Activated gamma-delta T cell treated with anti-CD3 and anti-CD28 coated beads, Interleukin-2, amount 50 U/mL, for 16 hours (primary cell): Measurements from ENCODE around the gene CTNNBL1.

Experiments used
- DNase-seq: peaks from one replicate; pipeline ENCODE4 v3.0.0-alpha.2; 2020; ENCODE audit warnings: low read depth

CTNNBL1 gene

DNA sequence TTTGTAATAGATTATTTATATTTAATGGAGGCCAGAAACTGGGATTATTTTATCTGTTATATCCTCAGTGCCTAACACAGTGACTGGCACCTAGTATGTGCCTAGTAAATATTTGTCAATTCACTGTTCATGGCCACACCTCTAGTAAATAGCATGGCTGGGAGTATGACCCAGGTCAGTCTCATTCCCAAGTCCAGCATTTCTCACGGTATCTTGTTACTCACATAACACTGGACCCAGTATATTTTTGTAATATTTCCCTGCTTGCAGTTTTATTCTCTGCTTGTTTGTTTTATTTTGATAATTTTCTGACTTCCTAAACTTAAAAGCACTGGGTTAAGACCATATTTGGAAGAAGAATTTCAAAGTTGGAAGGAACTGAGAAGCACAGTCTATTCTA, 47.7 kb downstream of the CTNNBL1 start:
- DNase-seq: no peak

DNA sequence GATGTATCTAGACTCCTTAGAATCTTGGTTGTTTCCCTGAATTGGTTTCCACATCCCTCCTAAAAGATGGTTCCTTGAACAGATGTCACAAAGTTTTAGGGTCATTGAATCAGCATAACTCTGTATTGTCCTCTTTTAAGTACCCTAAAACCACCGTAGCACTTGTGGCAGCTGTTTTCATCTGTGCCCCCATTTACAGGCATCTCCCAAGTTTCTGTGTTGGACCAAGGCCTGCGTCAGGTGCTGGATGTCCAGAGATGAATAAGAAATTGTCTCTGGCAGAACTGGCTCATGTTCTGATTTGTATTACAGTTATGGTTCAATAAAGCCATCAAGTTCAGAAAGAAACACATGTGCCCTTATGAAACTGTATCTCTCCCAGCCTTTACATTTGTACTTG, 48.3 kb downstream of the CTNNBL1 start:
- DNase-seq: no peak

DNA sequence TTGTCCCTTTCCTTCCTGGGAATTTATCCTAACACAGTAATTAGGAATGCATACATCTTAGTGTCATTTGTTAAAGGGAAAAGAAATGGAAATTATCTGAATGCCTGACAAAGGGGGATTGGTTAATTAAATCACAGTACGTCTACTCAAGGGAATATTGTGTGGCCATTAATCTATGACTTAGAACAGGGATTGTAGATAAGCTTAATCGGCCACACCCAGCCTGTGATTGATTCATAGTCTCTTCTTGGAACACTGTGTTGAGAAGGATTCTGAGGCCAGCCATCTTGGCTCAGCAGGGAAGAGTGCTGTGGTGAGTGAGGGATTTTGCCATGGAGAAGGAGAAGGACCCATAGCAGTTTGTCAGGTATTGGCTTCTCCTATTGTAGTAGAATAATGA, 50.5 kb downstream of the CTNNBL1 start:
- no peak for DNase-seq

DNA sequence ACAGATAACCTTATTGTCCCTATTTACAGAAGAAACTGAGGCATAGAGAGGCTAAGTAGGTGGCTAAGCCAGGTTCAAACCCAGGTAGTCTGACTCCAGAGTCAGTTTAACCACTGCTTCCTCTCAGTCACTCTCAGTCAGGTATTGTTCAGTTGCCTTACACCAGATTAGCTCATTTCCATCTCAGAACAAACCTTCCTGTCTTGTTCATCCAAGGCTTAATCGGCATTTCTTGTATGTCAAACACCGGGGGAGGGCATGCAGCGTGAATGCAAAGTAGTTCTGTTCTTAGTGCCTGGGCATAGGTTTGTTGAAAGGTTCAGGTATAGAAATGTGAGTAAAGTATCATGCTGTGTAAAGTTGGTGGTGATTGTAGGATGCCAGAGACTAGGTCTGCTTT, 51.7 kb downstream of the CTNNBL1 start:
- DNase-seq: no peak

DNA sequence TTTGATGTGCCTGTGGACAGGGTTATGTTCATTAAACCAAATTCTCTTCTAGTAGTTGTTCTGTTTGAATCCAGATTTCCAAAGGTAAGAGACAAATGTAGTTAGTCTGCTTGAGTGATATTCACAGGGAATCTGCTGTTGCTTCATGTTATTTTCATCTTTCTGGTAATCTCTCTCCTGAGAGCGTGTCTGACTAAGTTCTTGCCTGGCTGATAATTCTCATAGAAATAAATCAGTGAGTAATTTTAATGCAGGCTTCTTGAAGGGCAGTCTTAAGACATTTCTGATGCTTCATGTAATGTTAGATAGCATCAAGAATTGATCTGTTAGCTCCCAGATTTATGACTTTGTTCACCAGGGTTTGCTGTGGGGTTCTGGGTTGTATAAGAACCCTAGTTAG, 54.2 kb downstream of the CTNNBL1 start:
- no peak for DNase-seq

DNA sequence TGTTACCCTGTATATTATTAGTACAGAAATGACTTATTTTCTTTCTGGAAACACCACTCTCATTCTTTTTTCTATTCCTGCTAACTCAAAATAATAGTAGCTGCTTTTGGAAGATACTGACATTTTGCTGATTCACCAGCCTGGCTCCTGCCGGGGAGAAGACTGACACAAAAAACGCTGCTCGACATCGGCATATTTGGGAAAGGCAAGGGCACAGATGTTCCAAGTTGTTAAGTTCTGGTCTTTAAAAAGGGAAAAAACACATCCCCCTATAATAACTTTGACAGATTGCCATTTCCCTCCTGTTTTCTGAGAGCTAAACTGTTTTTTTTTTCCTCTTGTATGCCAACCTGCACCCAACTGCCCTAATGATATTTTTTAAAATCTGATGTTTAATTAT, 55.4 kb downstream of the CTNNBL1 start:
- DNase-seq: no peak

DNA sequence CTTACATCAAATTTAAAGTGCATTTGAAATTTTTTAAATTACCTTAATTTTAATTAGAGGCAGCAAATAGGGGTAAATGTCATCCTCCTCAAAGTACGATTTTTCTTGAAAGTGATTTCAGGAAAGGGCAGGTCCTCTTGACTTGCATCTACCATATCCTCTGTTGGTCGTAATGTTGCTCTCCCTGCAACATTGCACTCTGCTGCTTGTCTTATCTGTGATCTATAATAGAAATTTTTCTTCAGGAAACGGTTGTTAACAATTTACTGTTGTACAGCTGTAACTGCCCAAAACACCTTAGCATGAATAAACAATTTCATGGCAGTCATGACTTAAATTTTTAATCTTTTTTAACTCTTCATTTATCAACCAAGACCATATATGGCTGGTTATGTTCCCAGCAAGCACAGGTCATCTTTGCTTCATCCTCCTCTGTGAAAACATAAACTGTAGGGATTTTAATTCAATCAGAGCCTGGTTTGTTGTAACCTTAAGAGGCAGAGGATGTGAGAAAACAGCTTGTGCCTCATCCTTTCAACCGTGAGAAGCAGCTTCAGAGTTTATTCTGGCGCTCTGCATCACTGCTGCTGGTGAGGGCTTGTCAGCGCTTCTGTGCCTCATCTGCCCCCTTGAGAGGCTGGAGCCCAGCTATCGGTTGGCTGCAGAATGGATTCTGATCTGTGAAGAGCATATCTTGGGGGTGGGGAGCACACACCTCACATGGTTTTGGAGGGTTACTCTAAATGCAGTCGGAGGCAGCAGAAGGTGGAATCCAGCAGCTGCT, 56.0 kb downstream of the CTNNBL1 start:
- no peak for DNase-seq

DNA sequence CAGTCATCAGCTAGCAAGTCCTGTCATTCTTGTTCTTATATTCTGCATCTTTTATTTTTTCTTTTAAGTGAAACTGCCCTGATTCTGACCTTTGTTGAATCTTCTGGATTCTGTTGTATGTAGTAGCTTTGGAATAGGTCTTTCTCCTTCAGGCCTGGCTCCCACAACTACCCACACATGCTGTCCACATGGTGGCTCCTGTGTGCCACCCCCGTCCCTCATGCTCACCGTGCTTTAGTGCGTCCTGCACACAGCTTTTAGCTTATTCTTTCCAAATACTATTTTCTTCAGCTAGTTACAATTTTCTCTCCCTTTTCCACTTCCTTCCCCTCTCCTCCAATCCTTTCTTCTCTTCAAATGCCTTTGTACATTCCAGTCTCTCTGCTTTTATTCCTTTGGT, 61.8 kb downstream of the CTNNBL1 start:
- no peak for DNase-seq

DNA sequence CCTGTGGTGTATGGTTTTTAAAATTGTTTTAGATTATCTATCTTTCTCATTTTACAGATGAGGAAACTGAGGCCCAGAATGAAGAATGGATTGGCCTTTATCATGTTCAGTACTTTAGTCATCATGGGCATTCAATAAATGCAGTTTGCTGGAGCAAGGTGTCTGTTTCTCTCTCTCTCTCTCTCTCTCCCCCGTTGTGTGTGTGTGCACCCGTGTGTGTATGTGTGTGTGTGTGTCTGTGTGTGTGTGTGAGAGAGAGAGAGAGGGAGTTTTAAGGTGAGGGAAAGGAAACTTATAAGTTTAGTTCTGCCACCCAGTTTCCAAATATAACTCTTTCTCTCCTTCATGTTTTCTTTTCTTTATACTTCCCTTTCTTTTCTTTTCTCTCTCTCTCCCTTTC, 62.4 kb downstream of the CTNNBL1 start:
- DNase-seq: no peak

DNA sequence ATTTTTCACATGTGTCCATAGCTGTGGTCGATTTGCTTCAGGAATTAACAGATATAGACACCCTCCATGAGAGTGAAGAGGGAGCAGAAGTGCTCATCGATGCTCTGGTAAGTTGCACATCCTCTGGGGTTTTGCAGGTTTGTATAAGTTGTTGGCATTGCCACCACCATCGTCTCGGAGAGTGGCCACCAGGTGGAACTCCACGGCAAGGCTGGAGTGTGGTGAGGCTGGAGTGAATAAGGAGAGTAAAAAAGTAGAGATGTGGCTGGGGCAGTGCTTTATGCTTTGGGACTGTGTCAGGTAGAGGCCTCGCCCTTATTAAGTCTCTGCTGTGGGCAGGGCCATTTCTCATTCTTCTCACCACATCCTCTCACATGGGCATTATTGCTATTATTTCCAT, 63.7 kb downstream of the CTNNBL1 start:
- no peak for DNase-seq

DNA sequence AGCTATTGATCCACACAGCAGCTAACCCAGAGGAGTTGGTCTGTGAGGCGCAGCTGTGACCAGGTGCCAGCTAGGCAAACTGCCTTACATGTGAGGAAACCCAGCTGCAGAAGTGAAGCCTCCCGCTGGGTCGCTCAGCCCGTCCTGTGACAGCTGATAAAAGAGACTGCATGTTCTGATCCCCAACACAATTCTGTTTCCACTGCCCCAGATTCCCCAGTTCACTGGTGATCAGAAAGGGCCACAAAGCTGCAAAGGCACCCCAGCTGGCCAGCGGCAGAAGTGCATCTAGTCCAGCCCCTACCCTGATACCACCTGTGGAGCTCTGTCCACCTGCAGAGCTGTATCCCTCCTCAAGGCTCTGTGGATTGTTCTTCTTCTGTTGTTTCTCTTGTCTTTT, 64.5 kb downstream of the CTNNBL1 start:
- no peak for DNase-seq

DNA sequence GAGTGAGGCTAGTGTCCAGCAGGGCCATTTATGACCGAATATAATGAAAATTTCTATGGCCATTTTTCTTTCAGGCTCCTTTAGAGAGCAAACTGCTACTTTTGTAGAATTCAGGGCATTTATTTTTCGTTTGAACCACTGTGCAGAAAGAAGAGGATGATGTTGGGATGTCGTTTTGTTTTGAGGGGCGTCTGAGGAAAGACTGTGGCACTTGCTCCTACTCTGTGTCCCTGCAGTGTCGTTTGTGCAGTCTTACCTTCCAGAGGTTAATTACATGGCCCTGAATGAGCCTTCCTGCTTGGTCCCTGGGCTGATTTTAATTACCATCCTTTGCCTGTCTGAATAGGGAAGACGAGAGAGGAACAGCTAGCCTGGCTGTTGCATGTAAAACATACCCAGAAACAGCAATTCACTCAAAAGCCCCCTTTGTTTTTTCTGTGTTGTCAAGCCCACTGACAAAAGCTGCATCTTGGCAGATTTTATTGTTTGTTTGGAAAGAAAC, 65.3 kb downstream of the CTNNBL1 start:
- no peak for DNase-seq

DNA sequence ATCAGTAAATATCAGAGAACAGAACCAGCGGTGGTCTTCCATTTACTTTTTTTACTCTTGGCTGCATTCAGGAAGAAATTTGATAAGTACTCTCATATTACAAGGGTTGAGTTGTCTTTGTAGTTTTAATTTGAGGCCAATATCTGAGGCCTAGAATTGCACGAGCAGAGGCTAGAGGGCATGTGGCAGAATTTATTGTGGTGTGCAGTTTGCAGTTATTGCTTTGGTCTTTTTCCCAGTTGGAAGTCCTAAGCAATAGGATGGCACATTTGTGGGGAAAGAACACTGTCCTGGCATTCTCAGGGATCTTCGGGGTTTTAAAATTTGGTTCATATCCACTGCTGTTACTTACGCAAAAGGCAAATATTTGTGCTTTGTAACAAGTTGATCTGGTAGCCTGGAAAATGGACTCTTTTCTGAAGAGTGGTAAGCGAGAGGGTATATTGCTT, 66.0 kb downstream of the CTNNBL1 start:
- no peak for DNase-seq

DNA sequence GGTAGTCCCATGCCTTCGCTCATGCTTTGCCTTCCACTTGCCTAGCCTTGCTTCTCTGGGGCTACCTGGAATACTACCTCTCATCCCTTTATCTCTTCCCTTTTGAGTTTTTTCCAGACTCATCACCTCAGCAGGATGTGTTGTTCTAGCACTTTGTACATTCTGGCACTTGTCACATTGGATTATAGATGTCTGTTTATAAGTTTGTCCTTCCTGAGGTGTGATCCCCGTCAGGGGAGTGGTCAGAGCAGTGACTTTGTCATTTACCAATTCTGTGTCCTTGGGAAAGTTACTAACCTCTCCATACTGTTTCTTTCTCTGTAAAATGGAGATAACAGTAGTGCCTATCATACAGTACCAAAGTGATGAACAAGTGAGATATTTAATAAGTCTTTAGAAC, 66.5 kb downstream of the CTNNBL1 start:
- no peak for DNase-seq

DNA sequence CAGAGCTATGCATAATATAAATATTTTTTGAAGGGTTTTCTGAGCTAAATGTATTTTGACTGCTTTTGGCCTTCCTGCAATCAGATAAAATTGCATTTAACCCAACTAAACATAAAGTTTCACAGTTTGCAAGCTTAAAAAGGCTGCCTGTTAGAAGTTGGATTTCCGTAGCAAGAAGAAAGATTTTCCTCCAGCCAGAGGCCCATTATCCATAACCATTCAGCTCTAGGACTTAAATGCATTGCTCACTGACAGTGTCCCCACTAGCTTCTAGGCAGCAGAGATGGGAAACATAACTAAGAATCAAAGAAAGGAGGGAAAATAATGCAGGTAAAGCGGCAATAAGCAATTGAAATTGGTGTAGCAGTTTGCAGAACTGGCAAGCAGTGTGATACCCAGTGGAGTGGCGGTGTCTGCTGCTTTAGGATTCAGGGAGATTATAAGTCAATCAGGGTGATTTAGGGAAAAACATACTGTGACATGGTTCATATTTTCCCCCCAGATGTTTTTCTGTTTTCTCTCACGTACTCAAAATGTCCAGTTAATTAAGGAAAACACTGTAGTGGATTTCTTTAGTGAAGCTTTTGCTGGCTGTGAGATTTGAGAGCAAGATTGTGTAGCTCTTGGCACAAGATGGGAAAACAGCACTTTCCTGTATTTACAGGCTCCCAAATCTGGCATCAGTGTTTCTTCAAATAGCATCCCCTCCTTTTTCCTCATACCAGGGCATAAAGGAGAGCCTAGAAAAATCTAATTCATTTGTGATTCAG, 69.1 kb downstream of the CTNNBL1 start:
- no peak for DNase-seq

DNA sequence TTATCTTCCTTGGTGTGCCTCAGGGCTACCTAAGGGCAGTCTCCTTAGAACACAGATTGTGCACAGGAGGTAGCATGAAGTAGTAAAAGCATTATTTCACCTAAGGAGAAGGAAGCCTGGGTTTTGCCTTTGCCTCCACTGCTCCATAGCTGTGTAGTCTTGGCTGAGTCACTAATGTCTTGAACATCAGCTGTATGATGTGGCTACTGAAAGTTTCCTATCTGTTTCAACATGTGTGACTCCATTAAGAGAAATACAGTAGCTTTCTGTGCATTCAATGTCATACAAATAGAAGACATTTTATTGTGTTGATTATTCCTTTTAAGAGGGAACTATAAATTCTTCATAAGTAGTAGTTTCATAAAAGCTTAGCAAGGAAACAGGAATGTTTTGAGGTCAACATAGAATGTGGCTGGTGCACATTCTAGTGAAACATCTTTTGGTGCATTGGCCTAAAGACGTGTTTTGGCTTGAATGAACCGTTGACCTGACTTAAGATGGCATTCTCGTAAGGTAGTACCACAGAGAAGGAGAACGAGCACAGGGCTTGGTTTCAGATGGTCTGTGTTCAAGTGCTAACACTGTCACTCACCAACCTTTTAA, 70.6 kb downstream of the CTNNBL1 start:
- no peak for DNase-seq

DNA sequence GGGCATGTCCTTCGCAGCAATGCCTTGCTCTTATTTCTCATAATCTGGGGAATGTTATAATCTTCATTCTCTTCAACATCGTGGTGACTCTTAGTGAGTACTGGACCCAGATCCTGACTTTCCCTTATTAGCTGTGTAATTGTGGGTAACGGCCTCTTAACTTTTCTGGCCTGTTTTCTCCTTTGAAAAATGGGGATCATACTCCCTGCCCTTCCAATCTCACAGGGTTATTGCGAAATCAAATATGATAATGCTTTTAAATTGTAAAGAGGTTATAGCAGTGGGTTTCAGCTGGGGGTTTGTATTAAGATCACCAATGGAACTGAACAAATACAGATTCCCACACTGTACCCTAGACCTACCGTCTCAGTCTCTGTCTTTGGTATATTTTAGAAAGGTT, 77.1 kb downstream of the CTNNBL1 start:
- DNase-seq: no peak

DNA sequence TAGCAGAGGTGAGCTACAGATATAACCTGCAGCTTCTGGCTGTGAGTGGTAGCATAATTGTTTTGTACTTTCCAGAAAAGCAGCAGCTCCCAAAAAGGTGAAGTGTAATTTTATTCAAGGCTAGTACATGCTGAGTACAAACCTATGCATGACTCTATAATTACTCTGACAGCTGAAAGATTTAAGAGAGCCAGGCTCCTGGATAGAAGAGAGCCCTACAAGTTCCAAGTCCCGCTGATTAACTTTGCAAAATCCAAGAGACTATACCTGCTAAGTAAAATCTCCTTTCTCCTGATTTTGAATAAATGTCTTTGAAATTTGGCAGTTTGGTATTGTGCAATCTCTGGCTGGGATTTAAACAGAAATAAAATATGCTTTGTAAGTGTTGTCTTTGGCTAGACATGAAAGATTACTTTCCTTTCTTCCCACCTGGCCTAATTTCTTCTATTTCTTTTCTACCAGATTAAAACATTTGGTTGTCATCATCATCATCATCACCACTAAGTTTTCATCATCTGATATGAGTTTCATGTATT, 79.5 kb downstream of the CTNNBL1 start:
- DNase-seq: no peak

DNA sequence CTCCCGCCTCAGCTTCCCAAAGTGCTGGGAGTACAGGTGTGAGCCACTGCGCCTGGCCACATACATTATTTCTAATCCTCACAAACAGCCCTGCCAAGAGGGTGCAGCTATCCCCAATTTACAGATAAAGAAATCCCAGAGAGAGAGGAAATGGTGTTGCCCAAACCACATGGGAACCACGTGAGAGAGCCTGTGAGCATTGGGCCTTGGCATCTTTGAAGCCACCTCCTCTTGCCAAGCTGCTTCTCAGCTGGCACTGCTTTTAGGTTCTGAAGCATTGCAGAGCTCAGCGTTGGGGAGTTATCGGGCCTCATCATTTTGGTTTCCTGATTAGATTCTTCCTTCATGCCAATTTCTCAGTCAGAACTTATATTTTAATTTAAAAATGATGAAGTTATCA, 80.3 kb downstream of the CTNNBL1 start:
- no peak for DNase-seq

DNA sequence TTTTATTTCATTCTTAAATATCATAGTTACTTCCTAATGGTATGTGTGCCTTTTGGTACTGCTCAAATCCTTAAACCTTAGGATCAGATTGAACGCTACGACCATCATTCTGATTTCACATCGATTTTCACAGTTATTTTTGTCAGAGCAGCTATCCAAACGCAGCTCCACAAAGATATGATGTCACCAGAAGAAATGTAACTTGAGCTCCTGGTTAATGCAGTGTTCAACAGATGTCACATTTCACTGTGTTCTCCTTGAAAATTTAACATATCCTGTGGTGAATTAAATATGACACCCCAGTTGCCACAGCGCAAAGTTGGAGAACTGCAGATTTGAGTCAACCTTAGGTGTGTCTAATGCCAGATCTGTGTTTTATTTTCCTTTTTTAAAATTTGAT, 81.4 kb downstream of the CTNNBL1 start:
- DNase-seq: no peak

DNA sequence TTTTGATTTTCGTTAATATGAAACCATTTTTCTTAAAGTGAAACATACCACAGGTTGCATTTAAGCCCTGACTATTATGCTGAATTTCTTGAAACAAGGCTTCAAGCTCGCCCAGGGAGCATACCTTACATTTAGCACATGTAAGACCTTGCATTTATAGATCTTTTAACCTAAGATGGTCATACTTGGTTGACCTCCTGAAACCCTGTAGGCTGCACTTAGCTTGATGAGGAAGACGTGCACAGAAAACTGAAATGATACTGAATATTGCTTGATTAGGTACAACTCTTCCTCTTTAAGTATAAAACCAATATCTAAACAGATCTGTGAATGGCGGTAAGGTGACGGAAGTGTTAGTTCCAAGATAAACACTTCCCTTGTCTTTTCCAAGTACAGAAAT, 82.2 kb downstream of the CTNNBL1 start:
- DNase-seq: no peak

DNA sequence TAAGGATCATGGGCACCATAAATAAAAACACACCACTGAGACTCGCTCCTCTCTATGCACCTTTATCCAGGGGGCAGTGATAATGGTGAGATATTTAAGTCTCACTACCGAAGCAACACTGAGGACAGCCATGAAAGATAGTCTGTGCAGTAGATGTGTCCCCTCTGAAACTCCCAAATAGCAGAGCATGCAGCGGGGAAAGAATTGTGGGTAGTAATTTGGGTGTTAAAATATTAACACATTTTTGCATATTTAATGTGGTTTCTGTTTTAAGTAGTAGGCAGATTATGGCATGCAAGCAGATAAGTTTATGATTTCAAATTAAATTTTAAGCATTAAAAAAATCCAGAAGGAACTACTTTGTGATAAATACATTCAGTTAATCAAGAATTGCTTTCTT, 82.7 kb downstream of the CTNNBL1 start:
- DNase-seq: no peak
